Activated CD8-positive, alpha-beta memory T cell treated with anti-CD3 and anti-CD28 coated beads for 36 hours (primary cell): ENCODE measurements around the gene ARPC1B. TPM values are rescaled to one million over a fixed set of nuclear protein-coding genes. Genes with fewer than 3 reads are reported as not detected.

Source experiments
- CTCF ChIA-PET: fragments of 350-600 bp; sonication (Branson Sonifier 250); formaldehyde crosslinking; loops from one replicate; lab custom pipeline; 2021; ENCODE audit warnings: antibody characterized with exemption; lab: Charles Lee
- POLR2A ChIA-PET: fragments of 350-600 bp; sonication (Branson Sonifier 250); formaldehyde crosslinking; loops from one replicate; lab custom pipeline; 2021; ENCODE audit warnings: antibody characterized with exemption; lab: Charles Lee
- total RNA-seq, 2 experiments: library from RNA; stranded (reverse); gene quantifications; one replicate each; pipeline ENCODE4 v1.2.3, GENCODE V29; 2021

The ARPC1B gene
- total RNA-seq, 2 experiments from 2014 or later: 267 to 276 TPM

GRCh38 chr7:99363286-99363685 lies 11.2 kb upstream of the ARPC1B start:
- CTCF ChIA-PET: no interaction called here
- POLR2A ChIA-PET: interaction anchor here (1.1 kb wide), 1 partner anchor 10 kb away, joined by 4 read pairs; no protein-coding TSS in a partner anchor

GRCh38 chr7:99365318-99366141 lies 9.0 kb upstream of the ARPC1B start:
- CTCF ChIA-PET: interaction anchor here (0.7 to 1.2 kb wide), 4 partner anchors 9 to 453 kb away, joined by 3 to 5 read pairs (median 3); no protein-coding TSS in a partner anchor
- POLR2A ChIA-PET: no interaction called here

GRCh38 chr7:99366646-99367045 lies 7.9 kb upstream of the ARPC1B start:
- CTCF ChIA-PET: interaction anchor here (1.2 kb wide), 1 partner anchor 10 kb away, joined by 3 read pairs; no protein-coding TSS in a partner anchor
- POLR2A ChIA-PET: no interaction called here

GRCh38 chr7:99368750-99369389 lies 5.7 kb upstream of the ARPC1B start:
- ChIA-PET POLR2A (interaction anchor here (0.6 to 1.6 kb wide), 3 partner anchors 8 to 18 kb away, joined by 4 to 9 read pairs (median 5); no protein-coding TSS in a partner anchor), CTCF (interaction anchor here (0.7 kb wide), 1 partner anchor 41 kb away, joined by 3 read pairs; no protein-coding TSS in a partner anchor)

GRCh38 chr7:99369767-99370391 lies 4.7 kb upstream of the ARPC1B start:
- ChIA-PET POLR2A (interaction anchor here (1.6 kb wide), 1 partner anchor 17 kb away, joined by 9 read pairs; no protein-coding TSS in a partner anchor), CTCF (no interaction called here)

- CTCF ChIA-PET: interaction anchor here (0.7 kb wide), 2 partner anchors 18 to 152 kb away, joined by 3 read pairs; no protein-coding TSS in a partner anchor
Measured at GRCh38 chr7:99371376-99371920, 3.1 kb upstream of the ARPC1B start.

GRCh38 chr7:99372275-99373090 lies 2.0 kb upstream of the ARPC1B start:
- POLR2A ChIA-PET: no interaction called here

More at GRCh38 chr7:99371376-99371920, 3.1 kb upstream of the ARPC1B start:
- POLR2A ChIA-PET: no interaction called here

GRCh38 chr7:99373091-99374066 lies 1.2 kb upstream of the ARPC1B start:
- CTCF ChIA-PET: no interaction called here
- POLR2A ChIA-PET: interaction anchor here (0.6 to 1.0 kb wide), 3 partner anchors 10 to 85 kb away, joined by 4 to 5 read pairs (median 4); partner anchors contain the start of genes BUD31 and PDAP1

More at GRCh38 chr7:99372275-99373090, 2.0 kb upstream of the ARPC1B start:
- CTCF ChIA-PET: no interaction called here

GRCh38 chr7:99375070-99375807 lies 709 bp downstream of the ARPC1B start:
- POLR2A ChIA-PET: interaction anchor here (2.0 to 2.4 kb wide), 2 partner anchors 10 to 34 kb away, joined by 7 to 9 read pairs; partner anchors contain the start of genes BUD31 and PDAP1
- CTCF ChIA-PET: interaction anchor here (0.9 kb wide), 1 partner anchor 17 kb away, joined by 3 read pairs; no protein-coding TSS in a partner anchor

- CTCF ChIA-PET: interaction anchor here (0.8 kb wide), 1 partner anchor 15 kb away, joined by 3 read pairs; no protein-coding TSS in a partner anchor
- POLR2A ChIA-PET: interaction anchor here (0.5 to 1.4 kb wide), 2 partner anchors 29 to 1064 kb away, joined by 7 read pairs; partner anchors contain the start of genes BUD31 and PDAP1
Measured at GRCh38 chr7:99379043-99379577, 4.6 kb downstream of the ARPC1B start.

- POLR2A ChIA-PET: interaction anchor here (1.2 to 1.4 kb wide), 2 partner anchors 28 to 449 kb away, joined by 3 to 7 read pairs; partner anchors contain the start of genes BUD31 and PDAP1
- CTCF ChIA-PET: interaction anchor here (0.8 kb wide), 1 partner anchor 15 kb away, joined by 3 read pairs; no protein-coding TSS in a partner anchor
Measured at GRCh38 chr7:99379693-99380031, 5.1 kb downstream of the ARPC1B start.

- POLR2A ChIA-PET: interaction anchor here (1.2 to 1.4 kb wide), 4 partner anchors 28 to 450 kb away, joined by 3 to 7 read pairs (median 4); partner anchors contain the start of genes BUD31, CPSF4, PDAP1 and PTCD1
- CTCF ChIA-PET: interaction anchor here (1.3 kb wide), 1 partner anchor 12 kb away, joined by 6 read pairs; no protein-coding TSS in a partner anchor
Measured at GRCh38 chr7:99380032-99380822, 5.7 kb downstream of the ARPC1B start.

GRCh38 chr7:99380823-99381663 lies 6.5 kb downstream of the ARPC1B start:
- CTCF ChIA-PET: interaction anchor here (1.3 kb wide), 1 partner anchor 12 kb away, joined by 6 read pairs; no protein-coding TSS in a partner anchor
- POLR2A ChIA-PET: interaction anchor here (1.3 to 1.4 kb wide), 2 partner anchors 28 to 58 kb away, joined by 4 to 5 read pairs; partner anchors contain the start of genes BUD31, CPSF4 and PTCD1
